ENCODE results near the gene COX19. TPM values are rescaled to one million over a fixed set of nuclear protein-coding genes. Genes with fewer than 3 reads are reported as not detected.
"Not testable (repeated sequence)": the region's sequence is repeated elsewhere in the genome, so short reads cannot be mapped to it uniquely, and the experiment has no call there.

Gene COX19
- total RNA-seq, 1 donor, result 12.5 TPM

DNA sequence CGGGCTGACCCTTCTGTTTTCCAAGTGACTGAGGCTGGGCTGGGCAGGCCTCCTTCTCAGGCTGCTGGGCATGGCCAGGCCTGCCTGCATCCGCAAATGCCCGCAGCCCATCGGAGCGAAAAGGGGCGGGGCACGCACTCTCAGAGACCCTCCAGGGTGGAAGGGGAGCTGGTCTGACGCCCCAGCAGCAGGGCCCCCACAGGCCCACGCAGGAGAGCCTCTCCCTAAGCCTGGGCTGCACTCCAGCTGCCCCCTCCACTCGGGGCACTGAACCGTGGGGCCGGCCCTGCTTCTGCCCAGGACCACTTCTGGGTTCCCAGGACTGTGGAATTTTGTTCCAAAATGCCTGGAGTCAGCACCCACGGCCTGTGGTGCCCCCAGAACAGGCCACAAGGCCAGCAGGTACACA is 30.2 kb downstream of the COX19 start:
- DNase-seq (ENCODE audit: low read depth), result no peak
- H3K4me3 ChIP-seq (ENCODE audit: low read depth, low read length), result no peak overlapping the region
- TF ChIP-seq, protein P1, sequence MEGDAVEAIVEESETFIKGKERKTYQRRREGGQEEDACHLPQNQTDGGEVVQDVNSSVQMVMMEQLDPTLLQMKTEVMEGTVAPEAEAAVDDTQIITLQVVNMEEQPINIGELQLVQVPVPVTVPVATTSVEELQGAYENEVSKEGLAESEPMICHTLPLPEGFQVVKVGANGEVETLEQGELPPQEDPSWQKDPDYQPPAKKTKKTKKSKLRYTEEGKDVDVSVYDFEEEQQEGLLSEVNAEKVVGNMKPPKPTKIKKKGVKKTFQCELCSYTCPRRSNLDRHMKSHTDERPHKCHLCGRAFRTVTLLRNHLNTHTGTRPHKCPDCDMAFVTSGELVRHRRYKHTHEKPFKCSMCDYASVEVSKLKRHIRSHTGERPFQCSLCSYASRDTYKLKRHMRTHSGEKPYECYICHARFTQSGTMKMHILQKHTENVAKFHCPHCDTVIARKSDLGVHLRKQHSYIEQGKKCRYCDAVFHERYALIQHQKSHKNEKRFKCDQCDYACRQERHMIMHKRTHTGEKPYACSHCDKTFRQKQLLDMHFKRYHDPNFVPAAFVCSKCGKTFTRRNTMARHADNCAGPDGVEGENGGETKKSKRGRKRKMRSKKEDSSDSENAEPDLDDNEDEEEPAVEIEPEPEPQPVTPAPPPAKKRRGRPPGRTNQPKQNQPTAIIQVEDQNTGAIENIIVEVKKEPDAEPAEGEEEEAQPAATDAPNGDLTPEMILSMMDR (IDR thresholded peaks at IDR 0.05; ENCODE audit: insufficient read depth, low read length), result no peak

DNA sequence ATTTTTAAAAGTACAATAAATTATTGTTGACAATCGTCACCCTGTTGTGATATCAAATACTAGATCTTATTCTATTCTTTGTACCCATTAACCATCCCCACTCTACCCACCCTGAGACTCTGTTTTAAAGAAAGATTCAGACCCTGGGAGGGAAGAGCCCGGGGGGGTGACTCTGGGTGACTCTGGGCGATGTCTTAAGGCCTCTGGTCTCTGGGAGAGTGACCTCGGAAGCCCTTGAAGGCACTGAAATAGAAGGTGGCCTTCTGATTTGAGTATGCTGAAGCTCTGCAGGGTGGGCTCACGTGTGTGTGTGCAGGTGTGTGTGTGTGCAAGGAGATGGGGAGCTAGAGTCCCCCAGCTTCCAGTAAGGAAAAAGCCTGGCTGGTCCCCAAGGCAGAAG is 30.6 kb downstream of the COX19 start:
- H3K4me3 ChIP-seq (ENCODE audit: low read depth, low read length), result no peak overlapping the region
- TF ChIP-seq, protein P1 (IDR thresholded peaks at IDR 0.05; ENCODE audit: insufficient read depth, low read length), result no peak
- no peak for DNase-seq (ENCODE audit: low read depth)

DNA sequence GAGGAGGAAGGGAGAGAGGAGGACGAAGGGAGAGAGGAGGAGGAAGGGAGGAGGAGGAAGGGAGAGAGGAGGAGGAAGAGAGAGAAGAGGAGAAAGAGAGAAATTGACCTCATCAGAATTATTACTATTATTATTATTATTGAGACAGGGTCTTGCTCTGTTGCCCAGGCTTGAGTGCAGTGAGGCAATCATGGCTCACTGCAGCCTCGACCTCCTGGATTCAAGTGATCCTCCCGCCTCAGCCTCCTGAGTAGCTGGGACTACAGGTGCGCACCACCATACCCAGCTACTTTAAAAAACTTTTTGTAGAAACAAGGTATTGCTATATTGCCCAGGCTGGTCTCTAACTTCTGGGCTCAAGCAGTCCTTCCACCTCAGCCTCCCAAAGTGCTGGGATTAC is 31.6 kb downstream of the COX19 start:
- not testable (repeated sequence) for H3K4me3 ChIP-seq (ENCODE audit: low read depth, low read length); DNase-seq (ENCODE audit: low read depth)

DNA sequence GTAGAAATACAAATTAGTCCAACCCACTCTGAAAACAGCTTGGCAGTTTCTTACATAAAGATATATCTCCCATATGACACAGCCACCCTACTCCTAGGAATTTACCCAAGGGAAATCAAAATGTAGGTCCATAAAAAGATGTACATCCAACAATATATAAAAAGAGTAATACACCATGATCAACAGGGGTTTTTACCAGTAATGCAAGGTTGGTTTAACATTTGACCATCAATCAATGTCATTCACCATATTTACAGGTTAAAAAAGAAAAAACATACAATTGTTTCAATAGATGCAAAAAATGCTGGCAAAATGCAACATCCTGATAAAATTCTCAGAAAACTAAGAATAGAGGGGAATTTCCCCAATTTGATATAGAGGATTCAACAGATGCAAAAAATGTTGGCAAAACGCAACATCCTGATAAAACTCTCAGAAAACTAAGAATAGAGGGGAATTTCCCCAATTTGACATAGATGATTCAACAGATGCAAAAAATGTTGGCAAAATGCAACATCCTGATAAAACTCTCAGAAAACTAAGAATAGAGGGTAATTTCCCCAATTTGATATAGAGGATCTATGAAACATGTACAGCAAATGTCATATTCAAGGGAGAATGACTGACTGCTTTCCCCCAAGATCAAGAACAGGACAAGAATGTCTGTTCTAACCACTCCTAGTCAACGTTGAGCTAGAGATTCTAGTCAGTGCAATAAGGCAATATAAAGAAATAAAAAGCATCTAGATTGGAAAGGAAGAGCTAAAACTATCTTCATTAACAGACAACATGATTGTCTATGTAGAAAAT is 34.5 kb downstream of the COX19 start:
- peak; percentile 80 for DNase-seq (ENCODE audit: low read depth)
- no peak overlapping the region for H3K4me3 ChIP-seq (ENCODE audit: low read depth, low read length)
- TF ChIP-seq, protein P1 (IDR thresholded peaks at IDR 0.05; ENCODE audit: insufficient read depth, low read length), result no peak

DNA sequence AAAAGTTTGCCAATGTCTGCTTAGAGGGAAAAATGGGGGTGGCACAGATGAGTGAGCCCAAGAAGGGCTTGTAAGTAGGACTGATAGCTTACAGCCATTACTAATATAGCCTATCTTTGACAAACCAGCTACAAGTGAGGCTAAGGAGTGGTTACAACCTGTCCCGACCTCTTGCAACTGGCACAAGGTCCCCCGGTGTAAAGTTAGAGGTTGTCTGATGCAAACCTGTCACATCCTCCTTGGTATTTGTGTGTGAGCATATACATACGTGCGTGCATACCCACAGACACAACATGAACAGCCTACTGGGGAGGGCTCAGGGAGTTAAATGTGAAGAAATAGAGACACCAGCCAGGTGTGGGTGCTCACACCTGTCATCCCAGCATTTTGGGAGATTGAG is 35.5 kb downstream of the COX19 start:
- H3K4me3 ChIP-seq (ENCODE audit: low read depth, low read length), result no peak overlapping the region
- TF ChIP-seq, protein P1 (IDR thresholded peaks at IDR 0.05; ENCODE audit: insufficient read depth, low read length), result no peak
- no peak for DNase-seq (ENCODE audit: low read depth)

DNA sequence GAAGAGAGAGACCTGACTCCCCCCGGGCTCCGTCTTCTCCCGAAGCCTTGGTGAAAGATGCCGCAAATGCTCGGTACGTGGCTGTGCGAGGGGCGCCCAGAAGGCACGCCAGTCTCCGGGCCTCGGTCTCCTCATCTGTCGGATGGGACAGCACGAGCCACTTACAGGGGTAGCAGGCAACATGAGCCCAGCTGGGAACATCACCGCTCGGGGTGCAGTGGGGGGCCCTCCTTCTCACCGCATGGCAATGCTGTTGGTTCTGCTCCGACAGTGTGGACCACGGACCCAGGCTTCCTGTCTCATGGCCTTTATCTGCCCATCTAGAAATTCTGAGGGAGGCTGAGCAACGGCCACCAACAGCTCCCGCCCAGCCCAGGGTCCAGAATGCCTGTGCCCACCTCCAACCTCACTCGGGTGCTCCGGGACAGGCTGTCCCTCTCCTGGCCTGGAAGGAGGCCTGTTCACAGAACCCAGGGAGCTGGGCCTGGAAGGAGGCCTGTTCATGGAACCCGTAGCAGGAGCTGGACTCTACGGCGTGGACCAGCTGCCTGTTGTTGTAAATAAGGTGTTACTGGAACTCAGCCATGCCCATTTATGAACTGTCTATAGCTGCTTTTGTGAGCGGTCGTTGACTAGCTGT is 36.7 kb downstream of the COX19 start:
- H3K4me3 ChIP-seq (ENCODE audit: low read depth, low read length), result no peak overlapping the region
- DNase-seq (ENCODE audit: low read depth), result no peak
- TF ChIP-seq, protein P1 (IDR thresholded peaks at IDR 0.05; ENCODE audit: insufficient read depth, low read length), result no peak

DNA sequence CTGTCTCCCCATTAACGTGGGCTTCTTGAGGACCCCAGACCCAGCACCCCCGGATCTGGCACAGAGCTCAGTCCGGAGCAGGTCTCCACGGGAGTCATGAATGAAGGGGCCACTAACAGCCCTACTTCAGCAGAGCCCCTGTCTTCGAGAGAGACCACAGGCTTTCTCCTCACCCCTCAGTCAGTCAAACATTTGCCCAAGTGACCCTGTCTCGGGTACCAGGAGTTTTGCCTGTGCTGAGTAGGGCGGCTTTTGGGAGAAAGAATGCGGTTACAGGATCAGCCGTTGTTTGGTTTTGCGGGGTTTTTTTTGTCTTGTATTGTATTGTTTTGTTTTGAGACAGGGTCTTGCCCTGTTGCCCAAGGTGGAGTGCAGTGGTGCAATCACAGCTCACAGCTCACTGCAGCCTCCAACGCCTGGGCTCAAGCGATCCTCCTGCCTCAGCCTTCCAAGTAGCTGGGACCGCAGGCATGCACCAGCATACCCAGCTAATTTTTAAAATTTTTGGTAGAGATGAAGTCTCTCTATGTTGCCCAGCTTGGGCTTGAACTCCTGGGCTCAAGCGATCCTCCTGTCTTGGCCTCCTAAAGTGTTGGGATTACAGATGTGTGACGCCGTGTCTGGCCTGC is 37.4 kb downstream of the COX19 start:
- H3K4me3 ChIP-seq (ENCODE audit: low read depth, low read length), result no peak overlapping the region
- TF ChIP-seq, protein P1 (IDR thresholded peaks at IDR 0.05; ENCODE audit: insufficient read depth, low read length), result no peak
- no peak for DNase-seq (ENCODE audit: low read depth)

Data from fibroblast of the aortic adventitia (primary cell).